SU-DHL-6 (cell line): Measurements from ENCODE around the gene LATS1.

Source experiments
- H2AFZ ChIP-seq: fragments of 200-600 bp; sonication (generic); 2 replicates; pipeline ENCODE4 v1.6.1; 2014; ENCODE audit warnings: low read depth, mild to moderate bottlenecking, moderate library complexity, mixed read lengths, antibody characterized with exemption, low read length; ENCODE audit not compliant: severe bottlenecking
- H3F3A ChIP-seq: fragments of 200-600 bp; shearing (Covaris generic); 2 replicates; pipeline ENCODE4 v1.6.0; 2016; ENCODE audit warnings: antibody characterized with exemption, mild to moderate bottlenecking; ENCODE audit not compliant: insufficient read depth
- H3K27ac ChIP-seq: fragments of 200-600 bp; sonication (generic); 2 replicates; pipeline ENCODE4 v1.5.1; 2016; ENCODE audit warnings: low read depth, mild to moderate bottlenecking, low read length, moderate library complexity, mixed read lengths
- H3K27me3 ChIP-seq: fragments of 200-600 bp; sonication (generic), shearing (Covaris generic); 2 replicates; pipeline ENCODE4 v1.6.0; 2014; ENCODE audit warnings: mild to moderate bottlenecking, low read length
- H3K36me3 ChIP-seq: fragments of 200-600 bp; sonication (generic); 2 replicates; pipeline ENCODE4 v1.6.1; 2014; ENCODE audit warnings: mild to moderate bottlenecking, low read length, mixed read lengths
- H3K4me2 ChIP-seq: fragments of 300-600, 200-600 bp; shearing (Covaris generic), sonication (generic); 2 replicates; pipeline ENCODE4 v1.6.0; 2014; ENCODE audit warnings: low read length, low read depth, mild to moderate bottlenecking; ENCODE audit not compliant: poor library complexity, severe bottlenecking
- H3K4me3 ChIP-seq: fragments of 200-600 bp; sonication (generic); 2 replicates; pipeline ENCODE4 v1.5.1; 2014; ENCODE audit warnings: antibody characterized with exemption, low read length, mild to moderate bottlenecking, mixed read lengths; ENCODE audit not compliant: insufficient read depth, poor library complexity, severe bottlenecking
- H3K79me2 ChIP-seq: fragments of 200-600 bp; sonication (generic); 2 replicates; pipeline ENCODE4 v1.6.1; 2014; ENCODE audit warnings: mild to moderate bottlenecking, low read length, moderate library complexity; ENCODE audit not compliant: insufficient read depth
- H3K9ac ChIP-seq: fragments of 200-600 bp; sonication (generic); 2 replicates; pipeline ENCODE4 v1.7.0; 2014; ENCODE audit warnings: mild to moderate bottlenecking, low read length
- H3K9me2 ChIP-seq: fragments of 200-600 bp; sonication (generic); replicated peaks from 2 replicates; pipeline ENCODE4 v1.6.1; 2014; ENCODE audit warnings: low read length; ENCODE audit not compliant: insufficient read depth
- H3K9me3 ChIP-seq: fragments of 200-600 bp; sonication (generic); 2 replicates; pipeline ENCODE4 v1.6.1; 2014; ENCODE audit warnings: low read length, mixed read lengths; ENCODE audit not compliant: insufficient read depth
- H4K20me1 ChIP-seq: fragments of 200-600 bp; sonication (generic); 2 replicates; pipeline ENCODE4 v1.6.1; 2014; ENCODE audit warnings: low read depth, mild to moderate bottlenecking, antibody characterized with exemption, low read length, moderate library complexity, mixed read lengths
- CTCF ChIP-seq: fragments of 200-600 bp; sonication (generic); IDR thresholded peaks from one replicate; pipeline ENCODE4 v1.5.1; 2017; ENCODE audit warnings: antibody characterized with exemption, mild to moderate bottlenecking, low read length, moderate library complexity; ENCODE audit not compliant: insufficient read depth, poor library complexity, severe bottlenecking
- EZH2phosphoT487 ChIP-seq: fragments of 200-600 bp; sonication (generic), shearing (Covaris generic); conservative IDR thresholded peaks from 2 replicates; pipeline ENCODE4 v1.6.1; 2018; ENCODE audit warnings: mild to moderate bottlenecking, antibody characterized with exemption, low read length, moderate library complexity, mixed read lengths

Gene LATS1

GRCh38 chr6:149699150-149699549 lies 18.8 kb downstream of the LATS1 start:
- Histone ChIP-seq H3K9ac (no peak overlapping the region), H3K79me2 (peaks cover 93% of the 10 kb centered on the region), H3K4me3 (no peak overlapping the region), H3K36me3 (peaks cover 27% of the 10 kb centered on the region; the same call in 1 of the 2 replicates), H3K9me2 (no peaks in the 10 kb centered on the region), H3K9me3 (no peaks in the 10 kb centered on the region), H3K4me2 (no peak overlapping the region), H3K27me3 (no peaks in the 10 kb centered on the region), H3F3A (peaks cover 6% of the 10 kb centered on the region; the same call in 1 of the 2 replicates), H2AFZ (no peak overlapping the region), H4K20me1 (peaks cover 25% of the 10 kb centered on the region), H3K27ac (no peak overlapping the region)
- TF ChIP-seq EZH2phosphoT487 (no peak), CTCF (no peak)

GRCh38 chr6:149698175-149698574 lies 19.7 kb downstream of the LATS1 start:
- no peak overlapping the region for H3K4me2 ChIP-seq
- H4K20me1 ChIP-seq = peaks cover 27% of the 10 kb centered on the region
- no peak overlapping the region for H3K9ac ChIP-seq
- TF ChIP-seq EZH2phosphoT487 = no peak
- no peak for TF ChIP-seq CTCF
- no peak overlapping the region for H3K27ac ChIP-seq
- H3K4me3 ChIP-seq = no peak overlapping the region
- peaks cover 29% of the 10 kb centered on the region; the same call in 1 of the 2 replicates for H3K36me3 ChIP-seq
- H2AFZ ChIP-seq = no peak overlapping the region
- H3K79me2 ChIP-seq = peaks cover 84% of the 10 kb centered on the region
- no peaks in the 10 kb centered on the region for H3K9me3 ChIP-seq
- peaks cover 6% of the 10 kb centered on the region; the same call in 1 of the 2 replicates for H3F3A ChIP-seq
- H3K9me2 ChIP-seq = no peaks in the 10 kb centered on the region
- H3K27me3 ChIP-seq = no peaks in the 10 kb centered on the region

GRCh38 chr6:149696901-149697300 lies 21.0 kb downstream of the LATS1 start:
- Histone ChIP-seq H4K20me1 (peaks cover 27% of the 10 kb centered on the region), H3K27ac (no peak overlapping the region), H3K4me2 (no peak overlapping the region), H3K4me3 (no peak overlapping the region), H3K9me2 (no peaks in the 10 kb centered on the region), H2AFZ (no peak overlapping the region), H3K36me3 (peaks cover 26% of the 10 kb centered on the region; the same call in 1 of the 2 replicates), H3K9me3 (no peaks in the 10 kb centered on the region), H3F3A (peaks cover 6% of the 10 kb centered on the region; the same call in 1 of the 2 replicates), H3K9ac (no peak overlapping the region), H3K79me2 (peaks cover 83% of the 10 kb centered on the region), H3K27me3 (no peaks in the 10 kb centered on the region)
- no peak for TF ChIP-seq CTCF
- no peak for TF ChIP-seq EZH2phosphoT487

- no peaks in the 10 kb centered on the region for H3K27me3 ChIP-seq
- no peak overlapping the region for H2AFZ ChIP-seq
- peaks cover 18% of the 10 kb centered on the region; the same call in 1 of the 2 replicates for H3K36me3 ChIP-seq
- no peak overlapping the region for H3K27ac ChIP-seq
- H4K20me1 ChIP-seq = peaks cover 27% of the 10 kb centered on the region
- H3F3A ChIP-seq = peaks cover 6% of the 10 kb centered on the region; the same call in 1 of the 2 replicates
- H3K9me2 ChIP-seq = no peaks in the 10 kb centered on the region
- H3K9me3 ChIP-seq = no peaks in the 10 kb centered on the region
- TF ChIP-seq CTCF = no peak
- TF ChIP-seq EZH2phosphoT487 = no peak
- peaks cover 75% of the 10 kb centered on the region for H3K79me2 ChIP-seq
- no peak overlapping the region for H3K9ac ChIP-seq
- H3K4me3 ChIP-seq = no peak overlapping the region
- no peak overlapping the region for H3K4me2 ChIP-seq
Observed at GRCh38 chr6:149694921-149695320, 23.0 kb downstream of the LATS1 start.
